Renal pelvis (tissue), 4 donors: ENCODE measurements around the gene CALU. TPM values are rescaled to one million over a fixed set of nuclear protein-coding genes. Genes with fewer than 3 reads are reported as not detected.

Source experiments
- DNase-seq: peaks from one replicate; pipeline ENCODE4 v3.0.0-alpha.2; 2013
- polyA plus RNA-seq, 3 donors: library from polyadenylated mRNA; unstranded; fragments of 120-200 nt; gene quantifications; one replicate each; pipeline ENCODE4 v1.2.1, GENCODE V29; 2013; ENCODE audit not compliant: insufficient read length in 3 of 3

CALU gene
- polyA plus RNA-seq, 3 donors: 164 to 202 (median 184) TPM

GRCh38 chr7:128801667-128802418 lies 62.7 kb downstream of the CALU start:
- no peak for DNase-seq

GRCh38 chr7:128804484-128804883 lies 65.3 kb downstream of the CALU start:
- DNase-seq: no peak

- DNase-seq: no peak
Measured at GRCh38 chr7:128805225-128805624, 66.1 kb downstream of the CALU start.

GRCh38 chr7:128807191-128807590 lies 68.0 kb downstream of the CALU start:
- DNase-seq: no peak

GRCh38 chr7:128809363-128809762 lies 70.2 kb downstream of the CALU start:
- DNase-seq: no peak

GRCh38 chr7:128810473-128810872 lies 71.3 kb downstream of the CALU start:
- DNase-seq: no peak

- DNase-seq: no peak
Measured at GRCh38 chr7:128810997-128811396, 71.8 kb downstream of the CALU start.

GRCh38 chr7:128811631-128812430 lies 72.7 kb downstream of the CALU start:
- DNase-seq: no peak

GRCh38 chr7:128812514-128813168 lies 73.5 kb downstream of the CALU start:
- no peak for DNase-seq

GRCh38 chr7:128814499-128814898 lies 75.3 kb downstream of the CALU start:
- no peak for DNase-seq

GRCh38 chr7:128815289-128815942 lies 76.3 kb downstream of the CALU start:
- DNase-seq: no peak

GRCh38 chr7:128818694-128819093 lies 79.5 kb downstream of the CALU start:
- no peak for DNase-seq

Other genes with a start within 250 kb of the CALU start
- gene GARIN1A, start 67.1 kb upstream of the CALU start, polyA plus RNA-seq: 1 to 10 TPM; 1.4 to 5.7 (median 3.4) TPM
- 1 to 10 TPM; 1.2 to 1.9 (median 1.4) TPM for gene OPN1SW, start 36.4 kb downstream of the CALU start, polyA plus RNA-seq
- gene CCDC136, start 52.6 kb downstream of the CALU start, polyA plus RNA-seq: 10 to 100 TPM; 17.2 to 27.0 (median 20.6) TPM
- 10 to 100 TPM; 15.8 to 24.8 (median 18.6) TPM for gene FLNC, start 91.0 kb downstream of the CALU start, polyA plus RNA-seq
- 100 to 1,000 TPM; 232 to 280 (median 269) TPM for gene ATP6V1F, start 123.5 kb downstream of the CALU start, polyA plus RNA-seq
- gene KCP, start 171.3 kb downstream of the CALU start, polyA plus RNA-seq: 10 to 100 TPM; 20.7 to 34.5 (median 32.4) TPM
- 10 to 100 TPM; 11.4 to 14.8 (median 12.4) TPM for gene IRF5, start 198.6 kb downstream of the CALU start, polyA plus RNA-seq